Keratinocyte (primary cell): ENCODE data around the gene CAV2. TPM values are rescaled to one million over a fixed set of nuclear protein-coding genes. Genes with fewer than 3 reads are reported as not detected.
A peak's percentile ranks its signal among the peaks of the same experiment; 100 is the strongest.

Source experiments
- DNase-seq: peaks from one replicate; pipeline ENCODE4 v3.0.0-alpha.2; 2011; ENCODE audit warnings: low read depth, missing footprints, low spot score
- FAIRE-seq: peaks from 2 replicates; lab custom pipeline; 2011; peaks lifted over from hg19 to GRCh38; lab: Jason Lieb, UNC
- H2AFZ ChIP-seq: 2 replicates; pipeline ENCODE4 v1.6.0; 2012; ENCODE audit warnings: low read length, control low read depth, inconsistent platforms; ENCODE audit not compliant: control insufficient read depth
- H3K27ac ChIP-seq: 2 replicates; pipeline ENCODE4 v1.5.1; 2011; ENCODE audit warnings: low read length; ENCODE audit not compliant: control insufficient read depth, insufficient read depth
- H3K27me3 ChIP-seq: 3 replicates; pipeline ENCODE4 v1.6.0; 2011; ENCODE audit warnings: low read length; ENCODE audit not compliant: control insufficient read depth, insufficient read depth; ENCODE audit errors: extremely low read depth
- H3K36me3 ChIP-seq, 2 experiments: 2 replicates in 1 of 2; 3 replicates in 1 of 2; pipeline ENCODE4 v1.5.1; 2011; ENCODE audit warnings: low read length in 2 of 2, mild to moderate bottlenecking in 1 of 2; ENCODE audit not compliant: control insufficient read depth in 2 of 2, insufficient read depth in 2 of 2; ENCODE audit errors: extremely low read depth in 1 of 2
- H3K4me1 ChIP-seq: 3 replicates; pipeline ENCODE4 v1.5.1; 2011; ENCODE audit warnings: low read length; ENCODE audit not compliant: control insufficient read depth, insufficient read depth; ENCODE audit errors: extremely low read depth
- H3K4me2 ChIP-seq: 3 replicates; pipeline ENCODE4 v1.6.0; 2011; ENCODE audit warnings: low read depth, low read length; ENCODE audit not compliant: control insufficient read depth, insufficient read depth; ENCODE audit errors: extremely low read depth
- H3K4me3 ChIP-seq, 3 experiments: fragments of 200-600 bp in 1 of 3; sonication (generic) in 1 of 3; 2 replicates in 2 of 3; 3 replicates in 1 of 3; pipeline ENCODE4 v1.5.1; 2011 to 2016; ENCODE audit warnings: low read length in 3 of 3, mild to moderate bottlenecking in 3 of 3, control low read depth in 2 of 3, inconsistent platforms in 1 of 3, low read depth in 1 of 3, mixed read lengths in 1 of 3, mixed run types in 1 of 3, moderate library complexity in 1 of 3; ENCODE audit not compliant: control insufficient read depth in 2 of 3, insufficient read depth in 2 of 3; ENCODE audit errors: extremely low read depth in 1 of 3
- H3K79me2 ChIP-seq: 2 replicates; pipeline ENCODE4 v1.6.0; 2012; ENCODE audit warnings: low read length; ENCODE audit not compliant: control insufficient read depth, insufficient read depth
- H3K9ac ChIP-seq: 3 replicates; pipeline ENCODE4 v1.6.0; 2011; ENCODE audit warnings: low read length; ENCODE audit not compliant: control insufficient read depth, insufficient read depth; ENCODE audit errors: extremely low read depth
- H3K9me1 ChIP-seq: 3 replicates; pipeline ENCODE4 v1.6.0; 2011; ENCODE audit warnings: low read length; ENCODE audit not compliant: control insufficient read depth, insufficient read depth; ENCODE audit errors: extremely low read depth
- H3K9me3 ChIP-seq: 2 replicates; pipeline ENCODE4 v1.5.1; 2012; ENCODE audit warnings: low read depth, low read length; ENCODE audit not compliant: control insufficient read depth
- H4K20me1 ChIP-seq: 3 replicates; pipeline ENCODE4 v1.6.0; 2011; ENCODE audit warnings: low read length; ENCODE audit not compliant: control insufficient read depth, insufficient read depth; ENCODE audit errors: extremely low read depth
- CTCF ChIP-seq, 3 experiments: IDR thresholded peaks in 1 of 3; conservative IDR thresholded peaks in 1 of 3; optimal IDR thresholded peaks in 1 of 3; 2 replicates in 2 of 3; 3 replicates in 1 of 3; pipeline versions ENCODE3 to v1.5.1; 2011; ENCODE audit warnings: low read length in 3 of 3, mild to moderate bottlenecking in 3 of 3, moderate library complexity in 2 of 3, control low read depth in 1 of 3, inconsistent platforms in 1 of 3; ENCODE audit not compliant: insufficient read depth in 2 of 3; ENCODE audit errors: extremely low read depth in 1 of 3
- EZH2 ChIP-seq: IDR thresholded peaks from one replicate; pipeline ENCODE4 v1.6.1; 2012; ENCODE audit warnings: inconsistent platforms, mild to moderate bottlenecking, low read length, moderate library complexity
- dilution Hi-C: fragments of 300-500 bp; cut with MboI; formaldehyde crosslinking; loops from one replicate; pipeline ENCODE4 v1.7.0; 2020; ENCODE audit warnings: low sequenced_read_pairs; ENCODE audit not compliant: extremely low pct_ligation_motif_present
- polyA plus RNA-seq, 5 experiments: library from polyadenylated mRNA; depleted of rRNA in 3 of 5; stranded (reverse) in 3 of 5; stranded (forward) in 1 of 5; unstranded in 1 of 5; fragments of >200 nt; gene quantifications; 1 replicate in 1 of 5; 2 replicates in 3 of 5; 3 replicates in 1 of 5; pipeline versions ENCODE4 v1.2.1 to v1.2.3, GENCODE V29; 2011 to 2012; ENCODE audit warnings: missing spikeins in 2 of 5, low read depth in 1 of 5, low replicate concordance in 1 of 5

The CAV2 gene
- polyA plus RNA-seq, 1 donor (not counting 4 experiments of a cell fraction or from before 2014, with no cell fraction given) = 631 TPM

- Histone ChIP-seq H2AFZ (no peak overlapping the region), H3K4me2 (no peak overlapping the region), H3K79me2 (no peaks in the 10 kb centered on the region), H3K9me1 (no peaks in the 10 kb centered on the region), H3K9ac (no peak overlapping the region), H3K27ac (no peak overlapping the region), H3K9me3 (no peaks in the 10 kb centered on the region), H3K27me3 (no peaks in the 10 kb centered on the region), H3K4me1 (peaks cover 43% of the 10 kb centered on the region), H4K20me1 (no peaks in the 10 kb centered on the region), H3K4me3 (no peak overlapping the region), H3K36me3 (no peaks in the 10 kb centered on the region)
- TF ChIP-seq CTCF (optimal IDR thresholded peaks at IDR 0.05 in 1 of 3, IDR thresholded peaks at IDR 0.05 in 1 of 3, conservative IDR thresholded peaks at IDR 0.05 in 1 of 3; ENCODE audit: extremely low read depth in 1 of 3, insufficient read depth in 2 of 3, low read length in 3 of 3) (no peak), EZH2 (no peak)
- dilution Hi-C loops = loop anchor here (25.0 kb wide), 1 partner anchor 257 kb away; no protein-coding TSS in a partner anchor
- DNase-seq (no peak), FAIRE-seq (no peak)
Observed at GRCh38 chr7:116518961-116519360, 19.4 kb downstream of the CAV2 start.

- TF ChIP-seq EZH2 (no peak), CTCF (optimal IDR thresholded peaks at IDR 0.05 in 1 of 3, IDR thresholded peaks at IDR 0.05 in 1 of 3, conservative IDR thresholded peaks at IDR 0.05 in 1 of 3; ENCODE audit: extremely low read depth in 1 of 3, insufficient read depth in 2 of 3, low read length in 3 of 3) (no peak)
- H3K9me1 ChIP-seq = no peaks in the 10 kb centered on the region
- H3K9ac ChIP-seq = peak overlapping the region; percentile 60
- H2AFZ ChIP-seq = no peak overlapping the region
- H3K79me2 ChIP-seq = peaks cover 17% of the 10 kb centered on the region
- peak overlapping the region; percentile 95 for H3K4me2 ChIP-seq
- H3K36me3 ChIP-seq = peaks cover 0 to 1% of the 10 kb centered on the region in 2 experiments
- peak overlapping the region in 1 of 3 experiments; percentile 55 for H3K4me3 ChIP-seq
- H3K9me3 ChIP-seq = no peaks in the 10 kb centered on the region
- peak; percentile 85 for DNase-seq
- H3K27ac ChIP-seq = peak overlapping the region; percentile 98
- H3K27me3 ChIP-seq = no peaks in the 10 kb centered on the region
- dilution Hi-C loops = loop anchor here (25.0 kb wide), 1 partner anchor 259 kb away; no protein-coding TSS in a partner anchor
- H4K20me1 ChIP-seq = no peaks in the 10 kb centered on the region
- peaks cover 47% of the 10 kb centered on the region for H3K4me1 ChIP-seq
- peak; percentile 97 for FAIRE-seq
Observed at GRCh38 chr7:116521046-116521664, 21.6 kb downstream of the CAV2 start.
